Natural killer cell treated with Interleukin-12 subunit alpha and Interleukin-12 subunit beta and Interleukin-15 and Interleukin-18, amount 100 ng/mL, for 72 hours (primary cell): Measurements from ENCODE around the gene CHRM1. TPM values are rescaled to one million over a fixed set of nuclear protein-coding genes. Genes with fewer than 3 reads are reported as not detected.
A peak's percentile ranks its signal among the peaks of the same experiment; 100 is the strongest.

Experiments
- ATAC-seq, 2 donors: fragments of 150-1000 bp; cut with Tn5 transposase in 1 of 2; sonication (Bioruptor Pico), chemical (Tn5 transposase) in 1 of 2; 2 replicates each; pipeline ENCODE4 v1.10.0; 2021
- DNase-seq: peaks from one replicate; pipeline ENCODE4 v3.0.0; 2022; ENCODE audit warnings: low spot score
- H3K27ac Mint-ChIP-seq, 2 donors: 1 replicate in 1 of 2; 2 replicates in 1 of 2; pipeline ENCODE4 v1.8.0; 2022; ENCODE audit warnings: mixed read lengths in 2 of 2, mild to moderate bottlenecking in 1 of 2, moderate library complexity in 1 of 2
- H3K27me3 Mint-ChIP-seq, 2 donors: 1 replicate in 1 of 2; 2 replicates in 1 of 2; pipeline ENCODE4 v1.8.0; 2022; ENCODE audit warnings: mixed read lengths in 2 of 2
- H3K36me3 Mint-ChIP-seq: one replicate; pipeline ENCODE4 v1.8.0; 2022; ENCODE audit warnings: mixed read lengths
- H3K4me1 Mint-ChIP-seq, 2 donors: 1 replicate in 1 of 2; 2 replicates in 1 of 2; pipeline ENCODE4 v1.8.0; 2022; ENCODE audit warnings: low read depth in 2 of 2, mixed read lengths in 2 of 2, mild to moderate bottlenecking in 1 of 2
- H3K4me3 Mint-ChIP-seq: one replicate; pipeline ENCODE4 v1.8.0; 2022; ENCODE audit warnings: mixed read lengths
- H3K9me3 Mint-ChIP-seq: 2 replicates; pipeline ENCODE4 v1.8.0; 2022; ENCODE audit warnings: mixed read lengths
- total RNA-seq, 2 donors: library from RNA; stranded (reverse); gene quantifications; one replicate each; pipeline ENCODE4 v1.2.3, GENCODE V29; 2022

Gene CHRM1
- total RNA-seq, 2 donors from 2014 or later = not detected

- Mint-ChIP-seq H3K27me3 (peaks cover 7 to 14% of the 10 kb centered on the region in 2 donors), H3K4me3 (no peak overlapping the region), H3K27ac (no peak overlapping the region), H3K36me3 (no peaks in the 10 kb centered on the region), H3K9me3 (no peaks in the 10 kb centered on the region), H3K4me1 (peaks cover 5 to 8% of the 10 kb centered on the region in 2 donors)
- DNase-seq = peak; percentile 79
- peak; percentile 64 to 65 for ATAC-seq
Observed at GRCh38 chr11:62905927-62906531, 15.1 kb downstream of the CHRM1 start.

GRCh38 chr11:62905296-62905695, 15.9 kb downstream of the CHRM1 start:
- Mint-ChIP-seq H3K4me1 (peaks cover 5 to 8% of the 10 kb centered on the region in 2 donors), H3K27me3 (peaks cover 10 to 15% of the 10 kb centered on the region in 2 donors), H3K4me3 (no peak overlapping the region), H3K36me3 (no peaks in the 10 kb centered on the region), H3K27ac (no peak overlapping the region), H3K9me3 (no peaks in the 10 kb centered on the region)
- DNase-seq = no peak
- peak in 1 of 2 donors; percentile 33 for ATAC-seq

- H3K4me3 Mint-ChIP-seq = no peak overlapping the region
- H3K9me3 Mint-ChIP-seq = no peaks in the 10 kb centered on the region
- peaks cover 16% of the 10 kb centered on the region in 2 donors for H3K27me3 Mint-ChIP-seq
- H3K36me3 Mint-ChIP-seq = no peaks in the 10 kb centered on the region
- DNase-seq (no peak), ATAC-seq (no peak)
- no peak overlapping the region for H3K27ac Mint-ChIP-seq
- H3K4me1 Mint-ChIP-seq = peaks cover 5 to 8% of the 10 kb centered on the region in 2 donors
Observed at GRCh38 chr11:62902932-62903331, 18.2 kb downstream of the CHRM1 start.

- Mint-ChIP-seq H3K9me3 (no peaks in the 10 kb centered on the region), H3K27me3 (peaks cover 15 to 22% of the 10 kb centered on the region in 2 donors), H3K4me3 (no peak overlapping the region), H3K27ac (no peak overlapping the region), H3K36me3 (no peaks in the 10 kb centered on the region), H3K4me1 (no peaks in the 10 kb centered on the region)
- ATAC-seq = no peak
- no peak for DNase-seq
Observed at GRCh38 chr11:62898027-62898426, 23.1 kb downstream of the CHRM1 start.

GRCh38 chr11:62897311-62897710, 23.9 kb downstream of the CHRM1 start:
- Mint-ChIP-seq H3K9me3 (no peaks in the 10 kb centered on the region), H3K27ac (no peak overlapping the region), H3K4me3 (no peak overlapping the region), H3K36me3 (no peaks in the 10 kb centered on the region), H3K27me3 (peaks cover 13 to 22% of the 10 kb centered on the region in 2 donors), H3K4me1 (peaks cover 0 to under 1% of the 10 kb centered on the region in 2 donors)
- DNase-seq = no peak
- ATAC-seq = no peak

- Mint-ChIP-seq H3K27me3 (peaks cover 11 to 22% of the 10 kb centered on the region in 2 donors), H3K27ac (no peak overlapping the region), H3K9me3 (no peaks in the 10 kb centered on the region), H3K4me3 (no peak overlapping the region), H3K36me3 (no peaks in the 10 kb centered on the region), H3K4me1 (peaks cover 0 to 5% of the 10 kb centered on the region in 2 donors)
- ATAC-seq = no peak
- no peak for DNase-seq
Observed at GRCh38 chr11:62896049-62896448, 25.1 kb downstream of the CHRM1 start.

- no peaks in the 10 kb centered on the region for H3K9me3 Mint-ChIP-seq
- H3K4me3 Mint-ChIP-seq = no peak overlapping the region
- DNase-seq (no peak), ATAC-seq (peak in 1 of 2 donors; percentile 43)
- peaks cover 0 to 5% of the 10 kb centered on the region in 2 donors for H3K4me1 Mint-ChIP-seq
- H3K27ac Mint-ChIP-seq = no peak overlapping the region
- peaks cover 11 to 21% of the 10 kb centered on the region in 2 donors for H3K27me3 Mint-ChIP-seq
- H3K36me3 Mint-ChIP-seq = no peaks in the 10 kb centered on the region
Observed at GRCh38 chr11:62895501-62895900, 25.7 kb downstream of the CHRM1 start.

GRCh38 chr11:62892077-62892922, 28.9 kb downstream of the CHRM1 start:
- ATAC-seq = no peak
- Mint-ChIP-seq H3K27me3 (peaks cover 3 to 13% of the 10 kb centered on the region in 2 donors), H3K4me3 (no peak overlapping the region), H3K9me3 (no peaks in the 10 kb centered on the region), H3K4me1 (peaks cover 14 to 17% of the 10 kb centered on the region in 2 donors), H3K36me3 (peaks cover 14% of the 10 kb centered on the region), H3K27ac (no peak overlapping the region)
- no peak for DNase-seq

GRCh38 chr11:62889484-62890437, 31.4 kb downstream of the CHRM1 start:
- Mint-ChIP-seq H3K27ac (no peak overlapping the region), H3K4me3 (no peak overlapping the region), H3K9me3 (no peaks in the 10 kb centered on the region), H3K27me3 (peaks cover 2 to 4% of the 10 kb centered on the region in 2 donors), H3K4me1 (peaks cover 28 to 29% of the 10 kb centered on the region in 2 donors), H3K36me3 (peaks cover 29% of the 10 kb centered on the region)
- ATAC-seq (peak in 1 of 2 donors; percentile 10), DNase-seq (no peak)

- Mint-ChIP-seq H3K27me3 (no peaks in the 10 kb centered on the region), H3K4me3 (no peak overlapping the region), H3K4me1 (peaks cover 32% of the 10 kb centered on the region in 2 donors), H3K9me3 (no peaks in the 10 kb centered on the region), H3K27ac (peak overlapping the region in 1 of 2 donors; percentile 19), H3K36me3 (peaks cover 33% of the 10 kb centered on the region)
- ATAC-seq = no peak
- DNase-seq = no peak
Observed at GRCh38 chr11:62889126-62889483, 32.1 kb downstream of the CHRM1 start.

GRCh38 chr11:62888406-62888805, 32.8 kb downstream of the CHRM1 start:
- Mint-ChIP-seq H3K27ac (peak overlapping the region in 1 of 2 donors; percentile 19), H3K36me3 (peaks cover 40% of the 10 kb centered on the region)

GRCh38 chr11:62885137-62885750, 35.9 kb downstream of the CHRM1 start:
- Mint-ChIP-seq H3K27me3 (no peaks in the 10 kb centered on the region), H3K4me3 (peak overlapping the region; percentile 76), H3K36me3 (peaks cover 57% of the 10 kb centered on the region), H3K27ac (peak overlapping the region; percentile 46 to 74), H3K9me3 (no peaks in the 10 kb centered on the region), H3K4me1 (peaks cover 51 to 64% of the 10 kb centered on the region in 2 donors)
- DNase-seq = no peak
- ATAC-seq = no peak

More at GRCh38 chr11:62888406-62888805, 32.8 kb downstream of the CHRM1 start:
- no peak overlapping the region for H3K4me3 Mint-ChIP-seq
- no peaks in the 10 kb centered on the region for H3K9me3 Mint-ChIP-seq
- DNase-seq (no peak), ATAC-seq (no peak)
- H3K27me3 Mint-ChIP-seq = no peaks in the 10 kb centered on the region
- peaks cover 39% of the 10 kb centered on the region in 2 donors for H3K4me1 Mint-ChIP-seq

GRCh38 chr11:62883673-62884072, 37.5 kb downstream of the CHRM1 start:
- Mint-ChIP-seq H3K27ac (peak overlapping the region; percentile 95 to 96), H3K36me3 (peaks cover 49% of the 10 kb centered on the region), H3K9me3 (no peaks in the 10 kb centered on the region), H3K4me1 (peaks cover 49 to 60% of the 10 kb centered on the region in 2 donors), H3K27me3 (no peaks in the 10 kb centered on the region), H3K4me3 (peak overlapping the region; percentile 98)
- DNase-seq (no peak), ATAC-seq (no peak)
